ENCODE measurements around the gene USP31. TPM values are rescaled to one million over a fixed set of nuclear protein-coding genes. Genes with fewer than 3 reads are reported as not detected.
A peak's percentile ranks its signal among the peaks of the same experiment; 100 is the strongest.

USP31 gene
- polyA plus RNA-seq, 2 of the 4 experiments (the other 2 are of a cell fraction): 8.3 to 18.0 TPM

- TF ChIP-seq HMGXB4 (CRISPR knock-in tag; IDR thresholded peaks at IDR 0.05; ENCODE audit: borderline replicate concordance) (no peak), ATOH8 (CRISPR knock-in tag; IDR thresholded peaks at IDR 0.05; ENCODE audit: low read depth) (no peak), NR3C1 (IDR thresholded peaks at IDR 0.05) (no peak), JUNB (IDR thresholded peaks at IDR 0.05) (no peak), ZFP36 (IDR thresholded peaks at IDR 0.05; ENCODE audit: borderline replicate concordance, partially characterized antibody) (peak; percentile 84), EHF (CRISPR knock-in tag; IDR thresholded peaks at IDR 0.05) (0 out of 2 replicates have a peak, but pooled peaks have one; percentile 58), USF2 (IDR thresholded peaks at IDR 0.05) (peak; percentile 84), HES2 (IDR thresholded peaks at IDR 0.05) (no peak), MAX (IDR thresholded peaks at IDR 0.05) (peak; percentile 66)
Measured at GRCh38 chr16:23149267-23149992, at the start of gene USP31 (continued).

- ATAC-seq (no peak), DNase-seq (ENCODE audit: low read depth in 1 of 2, low spot score in 1 of 2) (no peak), FAIRE-seq (no peak)
- H3K9me3 ChIP-seq: no peaks in the 10 kb centered on the region
- 50% methylated on average over 5 of the region's 5 CpGs for WGBS (ENCODE audit: missing lambda C conversion rate)
- no peak overlapping the region for H3K4me3 ChIP-seq
- POLR2A ChIA-PET: no interaction called here
- H3K27ac ChIP-seq: no peak overlapping the region
- CTCF ChIA-PET: interaction anchor here (1.0 to 1.3 kb wide), 2 partner anchors 13 to 15 kb away, joined by 4 read pairs; no protein-coding TSS in a partner anchor
- H3K4me2 ChIP-seq: no peak overlapping the region
- H3K4me1 ChIP-seq: no peaks in the 10 kb centered on the region
- TF ChIP-seq EP300 (IDR thresholded peaks at IDR 0.05) (no peak), HEYL (CRISPR knock-in tag; IDR thresholded peaks at IDR 0.05) (no peak)
Measured at GRCh38 chr16:23196539-23196938, 47.3 kb upstream of the USP31 start.

- ChIA-PET POLR2A (no interaction called here), CTCF (interaction anchor here (0.6 to 1.3 kb wide), 2 partner anchors 14 to 119 kb away, joined by 3 to 4 read pairs; no protein-coding TSS in a partner anchor)
- no peak for TF ChIP-seq HDAC2 (IDR thresholded peaks at IDR 0.05)
- TF ChIP-seq NPAS2 (CRISPR knock-in tag; IDR thresholded peaks at IDR 0.05; ENCODE audit: borderline replicate concordance): no peak
- TF ChIP-seq RCOR1 (IDR thresholded peaks at IDR 0.05; ENCODE audit: low read depth, low read length): no peak
- TF ChIP-seq RFX5 (IDR thresholded peaks at IDR 0.05): no peak
- TF ChIP-seq TP53 (CRISPR knock-in tag; IDR thresholded peaks at IDR 0.05): no peak
- no peak for TF ChIP-seq KDM1A (IDR thresholded peaks at IDR 0.05; ENCODE audit: low read depth)
- TF ChIP-seq PHF8 (IDR thresholded peaks at IDR 0.05; ENCODE audit: borderline replicate concordance, low read depth): no peak
- TF ChIP-seq BCL3 (IDR thresholded peaks at IDR 0.05): no peak
- TF ChIP-seq ZSCAN20 (CRISPR knock-in tag; IDR thresholded peaks at IDR 0.05): no peak
- TF ChIP-seq ATOH8 (CRISPR knock-in tag; IDR thresholded peaks at IDR 0.05; ENCODE audit: low read depth): no peak
- no peak for TF ChIP-seq MAX (IDR thresholded peaks at IDR 0.05)
- TF ChIP-seq FOSL2 (IDR thresholded peaks at IDR 0.05): no peak
- no peak for TF ChIP-seq FOSL2 (CRISPR knock-in tag; IDR thresholded peaks at IDR 0.05)
- no peak overlapping the region for H3K4me2 ChIP-seq
- no peaks in the 10 kb centered on the region for H3K4me1 ChIP-seq
- ATAC-seq (no peak), DNase-seq (ENCODE audit: low read depth in 1 of 2, low spot score in 1 of 2) (no peak), FAIRE-seq (no peak)
- H3K9me3 ChIP-seq: no peaks in the 10 kb centered on the region
- no peak overlapping the region for H3K27ac ChIP-seq
- 38% methylated on average over 3 of the region's 3 CpGs for WGBS (ENCODE audit: missing lambda C conversion rate)
- H3K4me3 ChIP-seq: no peak overlapping the region
Measured at GRCh38 chr16:23195366-23195978, 46.2 kb upstream of the USP31 start.

Data from A549 (cell line).